ENCODE measurements around the gene NELL1.

DNA sequence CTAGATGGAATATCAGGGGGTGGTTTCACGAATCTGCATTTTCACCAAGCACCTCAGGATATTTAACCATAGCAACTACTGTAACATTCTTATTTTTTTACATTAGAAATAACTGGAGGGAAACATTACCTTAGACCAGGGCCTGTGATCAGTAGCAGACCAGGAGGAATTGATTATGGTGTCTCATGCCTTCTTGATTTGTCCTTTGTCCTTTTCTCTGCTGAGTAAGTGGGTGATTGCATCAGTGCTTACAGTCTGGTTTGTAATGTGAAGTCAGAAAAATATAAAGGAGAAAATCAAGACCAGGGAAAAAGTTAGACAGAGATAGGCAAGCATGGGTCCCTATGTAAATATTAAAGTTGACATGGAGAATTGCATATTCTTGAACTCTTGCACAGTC lies 703.3 kb downstream of the NELL1 start:
- TF ChIP-seq, protein P1, sequence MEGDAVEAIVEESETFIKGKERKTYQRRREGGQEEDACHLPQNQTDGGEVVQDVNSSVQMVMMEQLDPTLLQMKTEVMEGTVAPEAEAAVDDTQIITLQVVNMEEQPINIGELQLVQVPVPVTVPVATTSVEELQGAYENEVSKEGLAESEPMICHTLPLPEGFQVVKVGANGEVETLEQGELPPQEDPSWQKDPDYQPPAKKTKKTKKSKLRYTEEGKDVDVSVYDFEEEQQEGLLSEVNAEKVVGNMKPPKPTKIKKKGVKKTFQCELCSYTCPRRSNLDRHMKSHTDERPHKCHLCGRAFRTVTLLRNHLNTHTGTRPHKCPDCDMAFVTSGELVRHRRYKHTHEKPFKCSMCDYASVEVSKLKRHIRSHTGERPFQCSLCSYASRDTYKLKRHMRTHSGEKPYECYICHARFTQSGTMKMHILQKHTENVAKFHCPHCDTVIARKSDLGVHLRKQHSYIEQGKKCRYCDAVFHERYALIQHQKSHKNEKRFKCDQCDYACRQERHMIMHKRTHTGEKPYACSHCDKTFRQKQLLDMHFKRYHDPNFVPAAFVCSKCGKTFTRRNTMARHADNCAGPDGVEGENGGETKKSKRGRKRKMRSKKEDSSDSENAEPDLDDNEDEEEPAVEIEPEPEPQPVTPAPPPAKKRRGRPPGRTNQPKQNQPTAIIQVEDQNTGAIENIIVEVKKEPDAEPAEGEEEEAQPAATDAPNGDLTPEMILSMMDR (IDR thresholded peaks at IDR 0.05), result no peak
- TF ChIP-seq POLR2A (IDR thresholded peaks at IDR 0.05), result no peak

All from adrenal gland (tissue), 5 donors.